GM21576 (cell line): ENCODE data around the gene TNIK.
A peak's percentile ranks its signal among the peaks of the same experiment; 100 is the strongest.
"Not testable (repeated sequence)": the region's sequence is repeated elsewhere in the genome, so short reads cannot be mapped to it uniquely, and the experiment has no call there.

Experiments
- ATAC-seq: cut with Tn5 transposase; IDR thresholded peaks from one replicate; pipeline ENCODE4 v1.9.1; 2021; ENCODE audit warnings: mild to moderate bottlenecking, moderate library complexity; ENCODE audit not compliant: unreplicated experiment

Gene TNIK

GRCh38 chr3:171469376-171469775, 9.2 kb upstream of the TNIK start:
- ATAC-seq = no peak

- ATAC-seq = no peak
These were observed 8.2 kb upstream of the TNIK start for GRCh38 chr3:171468296-171468906.

- ATAC-seq = no peak
These were observed 5.6 kb upstream of the TNIK start for GRCh38 chr3:171465763-171466162.

- ATAC-seq = no peak
These were observed 4.3 kb upstream of the TNIK start for GRCh38 chr3:171464462-171464861.

- no peak for ATAC-seq
These were observed 2.0 kb upstream of the TNIK start for GRCh38 chr3:171462224-171462623.

- no peak for ATAC-seq
These were observed 1.3 kb upstream of the TNIK start for GRCh38 chr3:171461525-171461917.

- peak; percentile 32 for ATAC-seq
These were observed 720 bp upstream of the TNIK start for GRCh38 chr3:171460725-171461524.

GRCh38 chr3:171459137-171459941, 866 bp downstream of the TNIK start:
- ATAC-seq = no peak

- ATAC-seq = no peak
These were observed 1.4 kb downstream of the TNIK start for GRCh38 chr3:171458864-171459136.

GRCh38 chr3:171458071-171458863, 1.9 kb downstream of the TNIK start:
- no peak for ATAC-seq

- no peak for ATAC-seq
These were observed 2.6 kb downstream of the TNIK start for GRCh38 chr3:171457607-171458061.

GRCh38 chr3:171456765-171457606, 3.2 kb downstream of the TNIK start:
- ATAC-seq = no peak

- ATAC-seq = no peak
These were observed 4.3 kb downstream of the TNIK start for GRCh38 chr3:171455603-171456550.

GRCh38 chr3:171454041-171454440, 6.2 kb downstream of the TNIK start:
- ATAC-seq = no peak

GRCh38 chr3:171453180-171453886, 6.9 kb downstream of the TNIK start:
- no peak for ATAC-seq

- ATAC-seq = no peak
These were observed 7.9 kb downstream of the TNIK start for GRCh38 chr3:171452328-171452727.

GRCh38 chr3:171451915-171452314, 8.3 kb downstream of the TNIK start:
- ATAC-seq = no peak

GRCh38 chr3:171447579-171447891, 12.7 kb downstream of the TNIK start:
- not testable (repeated sequence) for ATAC-seq
